DOHH2 (cell line): ENCODE measurements around the gene ALAS1.
"Not testable (repeated sequence)": the region's sequence is repeated elsewhere in the genome, so short reads cannot be mapped to it uniquely, and the experiment has no call there.

Experiments used
- H3F3A ChIP-seq: fragments of 200-600 bp; sonication (generic), shearing (Covaris generic); 2 replicates; pipeline ENCODE4 v1.6.0; 2016; ENCODE audit warnings: antibody characterized with exemption, mild to moderate bottlenecking; ENCODE audit not compliant: control insufficient read depth, insufficient read depth
- H3K27ac ChIP-seq: fragments of 200-600 bp; sonication (generic); 2 replicates; pipeline ENCODE4 v1.5.1; 2014; ENCODE audit warnings: low read depth, mild to moderate bottlenecking, low read length, moderate library complexity
- H3K27me3 ChIP-seq: fragments of 200-600 bp; sonication (generic); 2 replicates; pipeline ENCODE4 v1.6.1; 2014; ENCODE audit warnings: mild to moderate bottlenecking, low read length, mixed read lengths; ENCODE audit not compliant: control insufficient read depth
- H3K36me3 ChIP-seq: fragments of 200-600 bp; sonication (generic); 2 replicates; pipeline ENCODE4 v1.6.1; 2014; ENCODE audit warnings: mild to moderate bottlenecking, low read length, moderate library complexity, mixed read lengths; ENCODE audit not compliant: control insufficient read depth
- H3K4me1 ChIP-seq: fragments of 200-600 bp; sonication (generic); 2 replicates; pipeline ENCODE4 v1.6.1; 2014; ENCODE audit warnings: mild to moderate bottlenecking, low read length, mixed read lengths; ENCODE audit not compliant: control insufficient read depth
- H3K4me2 ChIP-seq: fragments of 200-600 bp; sonication (generic); 2 replicates; pipeline ENCODE4 v1.6.0; 2014; ENCODE audit warnings: mild to moderate bottlenecking, low read length, moderate library complexity
- H3K4me3 ChIP-seq: fragments of 200-600 bp; sonication (generic); 2 replicates; pipeline ENCODE4 v1.5.1; 2014; ENCODE audit warnings: mild to moderate bottlenecking, low read length, mixed read lengths
- H3K79me2 ChIP-seq: fragments of 200-600 bp; sonication (generic); 2 replicates; pipeline ENCODE4 v1.6.1; 2014; ENCODE audit warnings: mild to moderate bottlenecking, low read length, mixed read lengths; ENCODE audit not compliant: control insufficient read depth
- H3K9me2 ChIP-seq: fragments of 200-600 bp; sonication (generic); replicated peaks from 2 replicates; pipeline ENCODE4 v1.6.1; 2014; ENCODE audit warnings: mild to moderate bottlenecking, low read length, mixed read lengths; ENCODE audit not compliant: control insufficient read depth
- H3K9me3 ChIP-seq: fragments of 200-600 bp; sonication (generic); 2 replicates; pipeline ENCODE4 v1.6.1; 2014; ENCODE audit warnings: antibody characterized with exemption, low read length, mixed read lengths; ENCODE audit not compliant: control insufficient read depth, insufficient read depth
- H4K20me1 ChIP-seq: fragments of 200-600 bp; sonication (generic); 2 replicates; pipeline ENCODE4 v1.6.0; 2014; ENCODE audit warnings: low read depth, mild to moderate bottlenecking, antibody characterized with exemption, low read length, moderate library complexity; ENCODE audit not compliant: control insufficient read depth, insufficient read depth
- CTCF ChIP-seq: fragments of 200-600 bp; sonication (generic); IDR thresholded peaks from one replicate; pipeline ENCODE4 v1.5.1; 2014; ENCODE audit warnings: antibody characterized with exemption, mild to moderate bottlenecking, low read depth, low read length; ENCODE audit not compliant: poor library complexity, severe bottlenecking
- EZH2phosphoT487 ChIP-seq: fragments of 200-600 bp; sonication (generic); IDR thresholded peaks from 2 replicates; pipeline ENCODE4 v1.6.1; 2017; ENCODE audit warnings: borderline replicate concordance, mild to moderate bottlenecking, antibody characterized with exemption, low read length, moderate library complexity, mixed read lengths

ALAS1 gene

GRCh38 chr3:52150357-52150756 lies 47.6 kb upstream of the ALAS1 start:
- Histone ChIP-seq H3K9me3 (no peaks in the 10 kb centered on the region), H3K36me3 (peaks cover 50% of the 10 kb centered on the region), H3K79me2 (peaks cover 29% of the 10 kb centered on the region), H3K4me1 (peaks cover 13% of the 10 kb centered on the region), H3K4me3 (no peak overlapping the region), H3K4me2 (no peak overlapping the region), H3K27ac (no peak overlapping the region), H3F3A (no peaks in the 10 kb centered on the region), H4K20me1 (no peaks in the 10 kb centered on the region), H3K27me3 (no peaks in the 10 kb centered on the region), H3K9me2 (no peaks in the 10 kb centered on the region)
- TF ChIP-seq CTCF, result no peak
- TF ChIP-seq EZH2phosphoT487, result no peak

GRCh38 chr3:52150860-52151259 lies 47.1 kb upstream of the ALAS1 start:
- peaks cover 29% of the 10 kb centered on the region for H3K79me2 ChIP-seq
- no peak for TF ChIP-seq CTCF
- TF ChIP-seq EZH2phosphoT487, result no peak
- peaks cover 45% of the 10 kb centered on the region for H3K36me3 ChIP-seq
- H3K9me2 ChIP-seq, result no peaks in the 10 kb centered on the region
- H3K27ac ChIP-seq, result no peak overlapping the region
- H3K9me3 ChIP-seq, result no peaks in the 10 kb centered on the region
- no peak overlapping the region for H3K4me3 ChIP-seq
- H3K27me3 ChIP-seq, result no peaks in the 10 kb centered on the region
- H4K20me1 ChIP-seq, result no peaks in the 10 kb centered on the region
- H3K4me1 ChIP-seq, result peaks cover 17% of the 10 kb centered on the region
- no peaks in the 10 kb centered on the region for H3F3A ChIP-seq
- no peak overlapping the region for H3K4me2 ChIP-seq

GRCh38 chr3:52151991-52152390 lies 46.0 kb upstream of the ALAS1 start:
- Histone ChIP-seq H3K79me2 (peaks cover 29% of the 10 kb centered on the region), H3K36me3 (peaks cover 35% of the 10 kb centered on the region), H3K4me1 (peaks cover 18% of the 10 kb centered on the region)
- H3K27ac ChIP-seq, H3F3A ChIP-seq, H3K4me2 ChIP-seq, H3K9me3 ChIP-seq, H3K4me3 ChIP-seq, H3K27me3 ChIP-seq, H4K20me1 ChIP-seq, H3K9me2 ChIP-seq: not testable (repeated sequence)

- no peak for TF ChIP-seq EZH2phosphoT487
- TF ChIP-seq CTCF, result no peak
- Histone ChIP-seq H3K4me1 (peaks cover 18% of the 10 kb centered on the region), H3K4me2 (peak overlapping the region; percentile 96), H3K9me2 (no peaks in the 10 kb centered on the region), H3K9me3 (no peaks in the 10 kb centered on the region), H3K4me3 (peak overlapping the region; percentile 92), H3K27ac (peak overlapping the region; percentile 61), H4K20me1 (no peaks in the 10 kb centered on the region), H3F3A (no peaks in the 10 kb centered on the region), H3K79me2 (peaks cover 29% of the 10 kb centered on the region), H3K27me3 (no peaks in the 10 kb centered on the region), H3K36me3 (peaks cover 26% of the 10 kb centered on the region)
Measured at GRCh38 chr3:52153389-52154096, 44.4 kb upstream of the ALAS1 start.
